ENCODE data around the gene POGK.
"Not testable (repeated sequence)": the region's sequence is repeated elsewhere in the genome, so short reads cannot be mapped to it uniquely, and the experiment has no call there.

Gene POGK, protein sequence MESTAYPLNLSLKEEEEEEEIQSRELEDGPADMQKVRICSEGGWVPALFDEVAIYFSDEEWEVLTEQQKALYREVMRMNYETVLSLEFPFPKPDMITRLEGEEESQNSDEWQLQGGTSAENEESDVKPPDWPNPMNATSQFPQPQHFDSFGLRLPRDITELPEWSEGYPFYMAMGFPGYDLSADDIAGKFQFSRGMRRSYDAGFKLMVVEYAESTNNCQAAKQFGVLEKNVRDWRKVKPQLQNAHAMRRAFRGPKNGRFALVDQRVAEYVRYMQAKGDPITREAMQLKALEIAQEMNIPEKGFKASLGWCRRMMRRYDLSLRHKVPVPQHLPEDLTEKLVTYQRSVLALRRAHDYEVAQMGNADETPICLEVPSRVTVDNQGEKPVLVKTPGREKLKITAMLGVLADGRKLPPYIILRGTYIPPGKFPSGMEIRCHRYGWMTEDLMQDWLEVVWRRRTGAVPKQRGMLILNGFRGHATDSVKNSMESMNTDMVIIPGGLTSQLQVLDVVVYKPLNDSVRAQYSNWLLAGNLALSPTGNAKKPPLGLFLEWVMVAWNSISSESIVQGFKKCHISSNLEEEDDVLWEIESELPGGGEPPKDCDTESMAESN

GRCh38 chr1:166838766-166839599 lies at the start of gene POGK:
Gene POGK (plus strand): TSS chr1:166839475. CDS start chr1:166840957, 1,482 bp downstream.
- DNase-seq = peak; percentile 91
- in situ Hi-C loops (cut with HindIII; ENCODE audit: low pct_ligation_motif_present, low pct_unique_long_range_greater_than_20kb, low sequenced_read_pairs) = no loop called here

DNA sequence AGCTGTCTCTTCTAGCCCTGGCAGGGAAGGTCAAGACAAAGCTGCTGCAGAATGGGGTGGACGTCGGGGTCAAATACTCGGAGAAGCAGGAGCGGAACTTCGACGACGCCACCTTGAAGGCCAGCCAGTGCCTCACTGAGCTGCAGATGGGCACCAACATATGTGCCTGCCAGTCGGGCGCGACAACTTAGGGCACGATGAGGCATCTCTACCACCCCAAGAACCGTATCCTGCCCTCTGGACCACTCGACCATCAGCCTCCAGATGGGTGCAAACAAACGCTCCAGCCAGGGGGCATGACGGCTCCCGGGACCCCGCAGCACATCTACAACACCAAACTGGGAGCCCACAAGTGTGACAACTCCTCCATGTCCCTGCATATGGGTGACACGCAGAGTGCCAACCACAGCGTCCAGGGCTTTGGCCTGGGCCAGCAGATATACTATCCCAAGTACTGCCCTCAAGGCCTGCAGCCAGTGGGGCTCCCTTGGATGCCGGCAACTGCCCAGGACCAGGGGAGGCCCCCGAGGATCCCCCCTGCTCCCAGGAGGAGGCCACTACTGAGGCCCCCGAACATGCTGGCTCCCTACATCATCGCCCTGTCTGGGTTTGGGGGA lies 42.5 kb upstream of the POGK start:
- DNase-seq = no peak
- in situ Hi-C loops (cut with HindIII; ENCODE audit: low pct_ligation_motif_present, low pct_unique_long_range_greater_than_20kb, low sequenced_read_pairs) = no loop called here

DNA sequence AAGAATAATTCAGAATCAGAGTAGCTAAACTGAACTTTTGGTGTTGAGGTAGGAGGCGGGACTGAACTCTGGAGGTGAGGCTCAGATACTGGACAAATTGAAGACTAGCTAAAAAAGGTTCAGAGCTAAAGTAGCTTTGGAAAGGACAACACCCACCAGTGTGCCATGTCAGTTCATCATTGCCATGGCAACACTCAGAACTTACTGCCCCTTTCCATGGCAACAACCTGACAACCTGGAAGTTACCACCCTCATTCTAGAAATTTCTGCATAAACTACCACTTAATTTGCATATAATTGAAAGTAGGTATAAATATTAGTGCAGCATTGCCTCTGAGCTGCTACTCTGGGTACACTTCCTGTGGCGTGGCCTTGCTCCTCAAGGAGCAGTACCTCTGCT lies 30.3 kb upstream of the POGK start:
- DNase-seq = no peak
- in situ Hi-C loops (cut with HindIII; ENCODE audit: low pct_ligation_motif_present, low pct_unique_long_range_greater_than_20kb, low sequenced_read_pairs) = no loop called here

DNA sequence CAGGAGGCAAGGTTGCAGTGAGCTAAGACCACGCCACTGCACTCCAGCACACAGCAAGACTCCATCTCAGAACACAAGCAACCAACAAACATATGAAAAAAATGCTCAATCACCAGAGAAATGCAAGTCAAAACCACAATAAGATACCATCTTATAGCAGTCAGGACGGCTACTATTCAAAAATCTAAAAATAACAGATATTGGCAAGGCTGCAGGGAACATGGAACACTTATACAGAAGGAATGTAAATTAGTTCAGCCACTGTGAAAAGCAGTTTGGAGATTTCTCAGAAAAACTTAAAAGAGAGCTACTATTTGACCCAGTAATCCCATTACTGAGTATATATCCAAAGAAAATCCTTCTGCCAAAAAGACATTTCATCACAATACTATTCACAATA lies 27.6 kb upstream of the POGK start:
- DNase-seq = no peak

GRCh38 chr1:166813508-166814223 lies 25.6 kb upstream of the POGK start:
- DNase-seq = peak; percentile 57
- in situ Hi-C loops (cut with HindIII; ENCODE audit: low pct_ligation_motif_present, low pct_unique_long_range_greater_than_20kb, low sequenced_read_pairs) = no loop called here

More for the DNA sequence above, 27.6 kb upstream of the POGK start:
- in situ Hi-C loops (cut with HindIII; ENCODE audit: low pct_ligation_motif_present, low pct_unique_long_range_greater_than_20kb, low sequenced_read_pairs) = no loop called here

DNA sequence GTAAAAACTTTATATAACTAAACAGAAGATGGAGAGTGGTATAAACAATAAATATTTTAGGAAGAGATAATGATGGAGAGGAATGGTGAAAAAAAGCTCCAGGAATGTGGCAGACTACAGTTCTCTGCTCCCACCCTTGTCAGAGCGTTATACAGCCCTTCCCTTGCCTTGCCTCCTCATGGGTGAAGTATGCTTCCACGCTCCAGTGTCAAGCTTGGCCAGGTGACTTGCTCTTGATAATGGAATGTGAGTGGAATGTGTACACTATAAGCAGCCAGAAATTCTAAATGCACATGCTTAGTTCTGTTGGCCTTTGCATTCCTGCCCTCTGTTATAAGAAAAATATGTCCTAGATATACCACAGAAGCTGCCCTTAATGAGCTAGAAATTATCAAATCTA lies 24.7 kb upstream of the POGK start:
- peak; percentile 83 for DNase-seq
- in situ Hi-C loops (cut with HindIII; ENCODE audit: low pct_ligation_motif_present, low pct_unique_long_range_greater_than_20kb, low sequenced_read_pairs) = no loop called here

GRCh38 chr1:166819974-166820373 lies 19.3 kb upstream of the POGK start:
- in situ Hi-C loops (cut with HindIII; ENCODE audit: low pct_ligation_motif_present, low pct_unique_long_range_greater_than_20kb, low sequenced_read_pairs) = no loop called here
- DNase-seq = no peak

DNA sequence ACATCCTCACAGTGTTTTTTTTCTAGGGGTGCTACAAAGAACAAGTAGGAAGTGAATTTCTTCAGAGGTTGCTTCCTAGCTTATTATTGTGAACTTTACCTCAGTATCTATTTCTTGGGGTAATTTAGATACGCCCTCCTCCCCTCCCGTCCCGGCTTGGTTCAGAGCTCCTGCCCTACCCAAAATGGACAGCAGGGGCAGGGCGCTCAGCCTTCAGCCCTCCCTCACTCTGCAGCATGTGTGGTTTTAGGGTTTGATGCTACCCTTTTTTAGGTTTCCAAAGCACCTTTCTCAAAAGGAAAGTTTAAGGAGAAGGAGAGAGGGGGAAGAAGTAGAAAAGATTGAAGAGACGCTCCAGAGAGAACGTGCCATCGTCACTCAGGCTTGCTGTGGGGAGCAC lies 16.9 kb upstream of the POGK start:
- DNase-seq = no peak
- in situ Hi-C loops (cut with HindIII; ENCODE audit: low pct_ligation_motif_present, low pct_unique_long_range_greater_than_20kb, low sequenced_read_pairs) = no loop called here

DNA sequence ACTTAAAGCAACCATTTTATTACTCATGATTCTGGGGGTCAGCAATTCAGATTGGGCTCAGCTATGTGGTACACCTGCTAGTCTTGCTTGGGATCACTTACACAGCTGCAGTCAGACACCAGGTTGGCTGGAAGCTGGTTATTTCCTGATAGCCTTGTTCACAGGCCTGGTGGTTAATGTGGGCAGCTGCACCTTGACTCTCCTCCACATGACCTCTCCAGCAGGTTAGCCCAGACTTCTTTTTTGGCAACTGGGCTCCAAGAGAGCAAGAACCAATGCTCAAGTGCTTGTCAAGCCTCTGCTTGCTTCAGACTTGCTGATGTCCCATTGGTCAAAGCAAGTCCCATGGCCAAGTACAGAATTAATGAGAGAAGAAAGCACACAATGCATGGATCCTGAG lies 11.8 kb upstream of the POGK start:
- DNase-seq = no peak
- in situ Hi-C loops (cut with HindIII; ENCODE audit: low pct_ligation_motif_present, low pct_unique_long_range_greater_than_20kb, low sequenced_read_pairs) = no loop called here

DNA sequence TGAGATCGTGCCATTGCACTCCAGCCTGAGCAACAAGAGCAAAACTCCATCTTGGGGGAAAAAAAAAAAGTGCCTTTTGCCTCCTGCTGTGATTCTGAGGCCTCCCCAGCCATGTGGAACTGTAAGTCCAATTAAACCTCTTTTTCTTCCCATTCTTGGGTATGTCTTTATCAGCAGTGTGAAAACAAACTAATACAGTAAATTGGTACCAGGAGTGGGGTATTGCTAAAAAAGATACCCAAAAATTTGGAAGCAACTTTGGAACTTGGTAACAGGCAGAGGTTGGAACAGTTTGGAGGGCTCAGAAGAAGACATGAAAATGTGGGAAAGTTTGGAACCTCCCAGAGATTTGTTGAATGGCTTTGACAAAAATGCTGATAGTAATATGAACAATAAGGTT lies 9.5 kb upstream of the POGK start:
- in situ Hi-C loops (cut with HindIII; ENCODE audit: low pct_ligation_motif_present, low pct_unique_long_range_greater_than_20kb, low sequenced_read_pairs); DNase-seq: not testable (repeated sequence)

DNA sequence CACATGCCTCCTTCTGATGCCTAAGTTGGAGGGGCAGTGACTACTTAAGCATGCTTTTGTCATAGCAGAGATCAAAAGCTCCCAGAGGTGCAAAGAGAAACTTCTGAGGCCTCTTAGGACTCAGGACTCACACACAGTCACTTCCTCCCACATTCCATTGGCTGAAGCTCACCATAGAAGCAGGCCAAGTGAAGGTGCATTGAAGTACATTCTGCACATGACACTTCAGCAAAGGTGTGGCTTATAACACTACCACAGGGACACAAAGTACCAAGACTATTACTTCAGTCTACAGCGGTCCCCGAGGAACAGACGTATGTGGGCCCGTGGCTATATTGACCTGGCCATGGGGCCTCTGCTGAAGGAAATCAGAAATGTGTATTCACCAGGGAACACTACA lies 2.5 kb upstream of the POGK start:
- no peak for DNase-seq
- in situ Hi-C loops (cut with HindIII; ENCODE audit: low pct_ligation_motif_present, low pct_unique_long_range_greater_than_20kb, low sequenced_read_pairs) = no loop called here

GRCh38 chr1:166839600-166840308 lies 479 bp downstream of the POGK start:
- in situ Hi-C loops (cut with HindIII; ENCODE audit: low pct_ligation_motif_present, low pct_unique_long_range_greater_than_20kb, low sequenced_read_pairs) = no loop called here
- DNase-seq = peak; percentile 61

DNA sequence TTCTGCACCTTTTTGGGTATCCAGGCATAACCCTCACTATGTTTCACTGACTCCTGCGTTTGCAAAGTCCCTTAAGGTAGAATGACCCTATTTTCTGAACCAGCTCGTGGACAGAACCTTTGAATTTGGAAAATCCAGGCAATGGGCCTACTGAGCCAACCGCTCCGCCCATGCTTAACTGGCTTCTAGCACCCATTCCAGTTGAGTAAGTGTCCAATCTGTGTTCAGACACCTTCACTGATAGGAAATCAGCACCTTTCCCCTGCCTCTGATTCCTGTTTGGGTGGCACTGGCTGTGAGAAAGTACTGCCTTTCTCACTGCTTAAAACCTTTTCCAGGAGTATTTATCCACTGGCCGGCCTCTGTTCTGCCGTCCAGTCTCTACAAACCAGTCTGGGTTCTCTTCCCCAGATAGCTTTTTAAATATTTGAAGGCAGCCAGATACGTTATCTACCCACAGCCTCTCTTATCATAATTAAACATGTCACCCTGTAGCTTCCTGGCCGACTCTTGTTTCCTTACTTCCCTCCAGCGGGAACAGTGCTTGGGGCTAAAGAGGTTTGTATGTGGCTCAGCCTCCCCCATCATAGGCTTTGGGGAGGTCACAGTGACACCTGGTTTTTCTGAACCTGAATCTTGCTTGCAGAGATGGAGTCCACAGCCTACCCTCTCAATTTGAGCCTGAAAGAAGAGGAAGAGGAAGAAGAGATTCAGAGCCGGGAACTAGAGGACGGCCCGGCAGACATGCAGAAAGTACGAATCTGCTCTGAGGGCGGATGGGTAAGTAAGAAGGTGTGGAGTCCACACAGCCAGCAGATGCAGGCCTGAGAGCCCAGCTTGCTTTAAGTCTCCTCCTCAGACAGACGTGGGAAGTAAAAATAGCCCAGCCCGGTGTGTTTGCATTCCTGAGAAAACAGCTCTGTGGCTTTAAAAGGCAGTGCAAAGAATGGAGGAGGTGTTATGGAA lies 1.3 kb downstream of the POGK start:
- DNase-seq = no peak
- in situ Hi-C loops (cut with HindIII; ENCODE audit: low pct_ligation_motif_present, low pct_unique_long_range_greater_than_20kb, low sequenced_read_pairs) = no loop called here

- DNase-seq = no peak
- in situ Hi-C loops (cut with HindIII; ENCODE audit: low pct_ligation_motif_present, low pct_unique_long_range_greater_than_20kb, low sequenced_read_pairs) = no loop called here
Measured at GRCh38 chr1:166843322-166843721, 4.0 kb downstream of the POGK start.

- in situ Hi-C loops (cut with HindIII; ENCODE audit: low pct_ligation_motif_present, low pct_unique_long_range_greater_than_20kb, low sequenced_read_pairs) = no loop called here
- no peak for DNase-seq
Measured at GRCh38 chr1:166843769-166844596, 4.7 kb downstream of the POGK start.

DNA sequence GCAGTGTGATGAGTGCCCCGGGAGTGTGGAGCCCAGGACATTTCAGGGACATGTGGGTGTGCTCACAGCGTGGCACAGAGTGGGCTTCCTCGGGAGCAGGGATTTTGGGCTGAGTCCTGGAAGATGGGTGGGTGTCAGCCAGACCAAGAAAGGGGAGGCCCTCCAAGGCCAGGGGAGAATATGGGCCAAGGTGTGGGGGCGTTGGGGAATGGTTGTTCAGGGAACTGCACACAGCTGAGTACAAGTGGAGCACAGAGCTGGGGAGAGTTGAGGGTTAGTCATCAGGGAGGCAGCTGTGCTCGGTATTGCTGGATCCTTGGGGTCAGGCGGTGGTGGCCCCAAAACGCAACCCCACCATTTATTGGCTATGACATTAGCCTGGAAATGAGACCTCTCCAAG lies 5.5 kb downstream of the POGK start:
- no peak for DNase-seq
- in situ Hi-C loops (cut with HindIII; ENCODE audit: low pct_ligation_motif_present, low pct_unique_long_range_greater_than_20kb, low sequenced_read_pairs) = no loop called here

All from ACHN (cell line).